GM19240 (cell line): Measurements from ENCODE around the gene CYP2J2.
"Not testable (repeated sequence)": the region's sequence is repeated elsewhere in the genome, so short reads cannot be mapped to it uniquely, and the experiment has no call there.

ENCODE experiments used
- DNase-seq: peaks from one replicate; pipeline ENCODE4 v3.0.0; 2011; ENCODE audit warnings: low spot score; ENCODE audit not compliant: insufficient read length

The CYP2J2 gene

DNA sequence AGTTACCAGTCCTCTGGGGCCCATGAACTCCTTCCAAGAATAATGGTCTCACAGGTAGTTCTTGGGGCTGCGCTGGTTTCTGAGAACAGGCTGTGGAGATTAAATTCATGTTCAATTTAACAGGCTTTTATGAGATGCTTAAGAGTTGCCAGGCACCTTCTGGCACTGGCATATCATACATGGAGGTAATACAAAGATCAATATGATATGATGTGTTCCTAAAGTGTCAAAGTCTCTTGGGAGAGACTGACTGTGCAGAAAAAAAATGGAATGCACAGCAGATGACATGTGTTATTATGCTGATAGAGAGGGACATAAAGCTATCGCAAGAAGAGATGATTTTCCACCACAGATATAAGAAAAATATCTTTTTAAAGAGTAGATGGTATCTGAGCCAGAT, 6.8 kb downstream of the CYP2J2 start:
- DNase-seq = no peak

GRCh38 chr1:59917785-59918180, 8.8 kb downstream of the CYP2J2 start:
- DNase-seq = no peak

DNA sequence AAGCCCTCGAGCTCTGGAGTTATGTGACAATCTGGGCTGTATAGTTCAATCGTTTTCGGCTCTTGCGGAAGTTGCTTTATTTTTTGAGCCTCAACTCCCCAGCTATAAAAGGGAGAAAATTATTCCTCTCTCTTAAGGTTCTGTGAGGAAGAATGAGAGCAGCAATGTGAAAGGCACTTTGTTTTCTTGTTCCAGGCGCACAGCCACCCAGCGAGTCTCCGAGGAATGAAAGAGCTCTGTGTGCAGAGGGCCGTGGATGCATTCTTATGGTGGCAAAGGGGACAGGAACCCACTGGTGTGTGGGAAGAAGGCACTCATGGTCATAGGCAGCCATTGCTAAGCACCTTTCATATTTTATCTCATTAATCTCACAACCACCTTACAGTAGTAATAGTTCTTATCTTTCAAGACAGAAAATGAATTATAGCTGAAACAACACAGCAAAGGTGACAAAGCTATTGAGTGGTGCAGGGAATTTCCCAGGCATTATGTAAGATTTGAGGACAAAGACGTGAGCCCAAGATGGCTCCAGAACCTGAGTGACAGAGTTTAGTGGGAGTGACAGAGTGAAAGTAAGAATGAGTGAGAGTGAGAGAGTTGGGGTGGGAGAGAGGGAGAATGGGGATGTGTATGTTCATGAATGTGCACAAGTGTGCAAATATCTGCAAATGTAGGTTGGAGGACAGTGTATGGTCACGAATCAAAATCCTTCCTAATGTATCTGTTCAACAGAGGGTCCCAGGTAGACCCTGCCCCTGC, 9.4 kb downstream of the CYP2J2 start:
- no peak for DNase-seq

DNA sequence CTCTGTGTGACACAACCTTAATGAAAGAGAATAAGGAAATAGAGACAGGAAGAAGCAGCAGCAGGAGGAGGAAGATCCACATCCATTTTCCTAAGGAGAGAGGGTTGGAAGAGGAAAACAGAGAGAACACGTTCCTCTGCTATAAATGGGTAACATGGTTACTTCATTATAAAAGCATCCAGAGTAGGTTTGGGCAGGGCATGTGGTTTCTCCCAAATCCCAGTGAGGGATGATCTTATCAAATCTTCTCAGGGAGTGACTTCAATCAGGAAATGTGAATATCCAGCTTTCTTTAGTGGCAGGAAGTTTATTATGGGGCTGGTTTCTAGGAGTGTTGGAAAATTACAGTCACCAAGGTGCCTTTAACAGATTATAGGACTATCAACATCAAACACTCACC, 11.1 kb downstream of the CYP2J2 start:
- DNase-seq = no peak

DNA sequence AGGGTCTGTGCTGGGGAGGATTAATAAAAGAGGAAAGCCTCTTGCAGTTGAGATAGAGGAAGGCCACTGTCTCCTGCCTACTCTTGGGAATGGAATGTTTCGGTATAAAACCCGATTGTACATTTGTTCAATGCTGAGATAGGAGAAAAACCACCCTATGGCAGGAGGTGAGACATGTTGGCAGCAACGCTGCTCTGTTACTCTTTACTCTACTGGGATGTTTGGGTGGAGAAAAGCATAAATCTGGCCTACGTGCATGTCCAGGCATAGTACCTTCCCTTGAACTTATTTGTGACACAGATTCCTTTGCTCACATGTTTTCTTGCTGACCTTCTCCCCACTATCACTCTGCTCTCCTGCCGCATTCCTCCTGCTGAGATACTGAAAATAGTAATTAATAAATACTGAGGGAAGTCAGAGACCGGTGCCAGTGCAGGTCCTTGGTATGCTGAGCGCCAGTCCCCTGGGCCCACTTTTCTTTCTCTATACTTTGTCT, 11.7 kb downstream of the CYP2J2 start:
- DNase-seq = not testable (repeated sequence)

- DNase-seq = no peak
Observed at GRCh38 chr1:59908682-59909081, 17.9 kb downstream of the CYP2J2 start.

GRCh38 chr1:59908084-59908483, 18.5 kb downstream of the CYP2J2 start:
- no peak for DNase-seq

DNA sequence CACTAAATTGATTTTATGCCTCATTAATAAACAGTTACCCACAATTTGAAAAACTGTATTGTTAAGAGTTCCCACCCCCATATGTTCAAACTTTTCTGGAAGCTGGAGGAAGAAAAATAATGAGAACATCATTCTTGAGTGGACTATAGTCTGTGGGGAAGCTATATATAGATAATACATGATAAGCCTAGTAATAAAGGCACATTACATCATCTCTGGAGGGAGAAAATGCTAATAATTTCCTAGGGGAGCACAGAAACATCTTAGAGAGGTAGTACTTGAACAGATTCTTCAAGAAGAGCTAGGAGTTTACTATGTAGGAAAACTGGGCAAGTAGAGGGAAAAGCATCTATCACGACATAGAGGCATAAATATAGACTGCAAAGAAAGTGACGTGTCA, 19.6 kb downstream of the CYP2J2 start:
- no peak for DNase-seq

DNA sequence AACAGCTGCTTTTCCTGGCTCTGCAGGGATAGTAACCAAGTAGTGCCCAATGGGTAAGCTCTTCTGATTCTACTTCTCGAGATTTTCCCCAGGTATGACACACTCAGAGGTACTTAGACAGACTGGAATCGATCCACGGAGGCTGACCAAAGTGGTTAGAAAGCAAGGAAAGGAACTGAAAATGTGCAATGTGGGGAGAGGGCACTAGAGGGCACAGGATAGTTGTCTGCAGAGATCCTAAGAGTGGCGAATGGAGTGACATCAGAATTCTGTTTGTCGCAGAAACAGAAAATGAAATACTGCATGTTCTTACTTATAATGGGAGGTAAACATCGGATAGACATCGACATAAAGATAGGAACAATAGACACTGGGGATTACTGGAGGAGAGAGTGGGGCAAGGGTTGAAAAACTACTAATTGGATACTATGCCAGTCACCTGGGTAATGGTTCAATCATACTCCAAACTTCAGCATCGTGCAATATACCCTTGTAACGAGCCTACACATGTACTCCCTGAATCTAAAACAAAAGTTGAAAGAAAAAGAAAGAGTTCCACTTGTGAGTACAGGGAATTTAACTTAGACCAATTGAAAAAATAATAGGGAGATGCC, 23.3 kb downstream of the CYP2J2 start:
- DNase-seq = peak; percentile 5

GRCh38 chr1:59901770-59902388, 24.7 kb downstream of the CYP2J2 start:
- DNase-seq = no peak

DNA sequence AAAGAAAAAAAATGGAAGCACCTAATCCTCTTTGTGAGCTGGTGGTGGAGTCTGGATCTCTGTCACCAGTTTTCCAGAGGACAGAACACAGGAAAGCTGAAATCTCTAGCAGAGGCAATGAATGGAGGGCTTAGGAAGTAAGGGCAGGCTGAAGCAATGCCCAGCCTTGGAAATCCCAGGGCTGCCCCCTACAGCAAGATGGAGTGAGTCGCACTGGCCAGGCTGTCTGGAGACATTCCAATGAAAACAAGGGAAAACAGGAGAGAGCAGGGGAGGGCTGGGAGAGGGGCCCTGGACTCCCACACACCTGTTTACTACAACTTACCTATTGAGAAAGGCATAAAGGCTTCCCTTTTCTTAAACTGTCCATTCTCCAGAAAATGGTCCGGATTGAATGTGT, 25.9 kb downstream of the CYP2J2 start:
- DNase-seq = no peak

DNA sequence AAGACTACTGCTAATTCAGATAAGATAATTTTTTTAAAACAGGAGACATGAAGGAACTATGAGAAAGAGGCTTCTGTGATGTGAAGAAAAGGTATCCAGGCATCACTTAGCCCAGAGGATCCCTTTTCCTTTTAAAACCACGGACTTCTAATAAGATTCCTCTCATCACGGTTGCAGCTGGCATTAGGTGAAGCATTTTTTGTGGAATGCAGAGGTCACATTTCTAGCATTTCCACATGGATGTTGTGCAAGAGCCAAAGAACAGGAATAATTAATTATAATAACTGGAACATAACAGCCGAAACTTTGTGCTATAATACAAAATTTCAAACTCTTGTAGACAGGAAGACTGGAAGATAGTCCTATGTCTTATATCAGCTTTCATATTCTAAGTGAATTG, 27.6 kb downstream of the CYP2J2 start:
- no peak for DNase-seq

GRCh38 chr1:59897165-59897564, 29.4 kb downstream of the CYP2J2 start:
- DNase-seq = no peak

DNA sequence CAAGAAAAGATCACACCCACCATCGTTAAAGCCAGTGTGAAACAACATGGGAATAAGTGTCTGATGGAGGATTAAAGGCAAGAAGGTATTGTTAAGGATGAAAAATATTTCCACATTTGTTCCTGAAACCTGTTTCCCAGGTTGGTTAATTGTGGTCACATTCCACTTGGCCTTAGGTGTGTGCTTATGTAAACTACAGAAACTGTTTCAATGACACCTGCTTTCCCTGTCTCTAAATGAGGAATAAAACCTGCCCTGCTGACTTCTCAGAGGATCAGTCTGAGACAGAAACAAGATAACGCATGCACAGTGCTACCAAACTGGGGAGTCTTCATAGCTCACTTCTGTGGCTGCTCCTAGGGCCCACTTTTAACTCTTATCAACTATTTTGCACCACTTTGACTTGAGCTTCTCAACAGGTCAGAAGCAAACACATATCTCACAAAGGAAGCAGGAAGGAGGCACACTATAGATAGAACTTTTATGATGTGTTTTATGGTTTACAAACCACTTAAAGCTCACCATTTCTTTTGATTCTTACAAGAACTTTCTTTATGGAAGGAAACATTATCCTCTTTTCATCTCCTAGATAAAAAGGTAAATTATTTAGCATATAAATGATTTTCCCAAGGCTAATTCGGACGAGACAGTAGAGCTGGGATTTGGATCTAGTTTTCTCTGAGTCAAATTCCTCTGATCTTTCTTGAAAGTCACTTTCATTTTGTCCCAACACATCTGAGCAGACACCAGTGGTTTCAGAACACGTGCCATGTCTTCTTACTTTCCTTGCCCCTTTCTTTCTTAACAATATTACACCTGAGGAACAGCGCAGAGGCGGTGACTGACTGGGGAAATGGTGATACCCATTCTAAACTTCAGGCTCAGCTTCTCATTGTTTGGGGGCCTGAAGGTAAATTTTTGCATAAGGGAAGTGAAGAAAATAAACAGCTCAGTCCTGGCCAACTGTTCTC, 33.4 kb downstream of the CYP2J2 start:
- no peak for DNase-seq

DNA sequence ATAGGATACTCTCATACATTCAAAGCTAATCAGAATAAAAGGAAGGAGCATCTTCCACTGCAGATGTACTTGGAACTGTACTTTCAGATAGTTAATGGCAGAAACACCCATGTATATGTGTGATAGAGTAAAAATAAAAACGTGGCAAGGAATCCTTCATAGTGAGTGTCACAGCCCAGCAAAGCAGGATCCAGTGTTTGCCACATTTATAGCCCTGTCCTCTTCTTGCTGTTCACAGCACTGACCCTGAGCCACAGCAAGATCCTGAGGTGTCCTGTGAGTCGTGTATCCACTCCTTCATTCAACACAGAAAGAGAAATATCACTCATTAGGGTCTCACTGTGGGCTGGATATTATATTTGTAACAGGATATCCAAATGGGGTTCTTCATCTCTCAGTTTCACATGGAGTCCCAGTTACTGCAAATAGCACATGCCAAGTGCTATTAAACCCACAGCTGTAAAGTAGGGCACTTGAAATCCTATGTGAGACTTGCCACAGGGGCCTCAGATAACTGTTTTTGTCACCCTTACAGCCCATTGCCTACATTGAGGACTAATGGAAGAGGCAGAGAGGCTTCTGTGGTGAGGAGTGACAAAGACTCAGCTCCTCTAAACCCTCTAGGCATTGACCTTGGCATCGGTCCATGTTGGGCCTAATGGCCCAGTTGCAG, 41.3 kb downstream of the CYP2J2 start:
- no peak for DNase-seq

DNA sequence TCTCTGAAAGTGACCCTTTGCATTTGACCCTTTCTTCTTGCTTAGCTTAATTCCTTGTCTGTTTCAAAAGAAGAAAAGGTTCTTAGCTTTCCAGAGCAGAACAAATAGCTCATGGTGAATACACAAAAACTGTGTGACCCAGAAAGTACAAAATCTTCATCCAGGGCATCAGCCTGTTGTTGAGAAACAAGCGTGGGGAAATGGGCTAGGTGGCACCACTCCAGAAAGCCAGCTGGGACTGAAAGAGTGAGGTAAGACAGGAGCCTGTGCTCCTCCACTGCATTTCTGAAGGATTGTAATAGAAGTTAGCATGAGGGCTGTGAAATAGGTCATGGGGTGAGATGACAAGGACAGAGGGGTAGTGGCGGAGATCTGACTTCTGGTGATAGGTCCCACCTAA, 45.8 kb downstream of the CYP2J2 start:
- no peak for DNase-seq

DNA sequence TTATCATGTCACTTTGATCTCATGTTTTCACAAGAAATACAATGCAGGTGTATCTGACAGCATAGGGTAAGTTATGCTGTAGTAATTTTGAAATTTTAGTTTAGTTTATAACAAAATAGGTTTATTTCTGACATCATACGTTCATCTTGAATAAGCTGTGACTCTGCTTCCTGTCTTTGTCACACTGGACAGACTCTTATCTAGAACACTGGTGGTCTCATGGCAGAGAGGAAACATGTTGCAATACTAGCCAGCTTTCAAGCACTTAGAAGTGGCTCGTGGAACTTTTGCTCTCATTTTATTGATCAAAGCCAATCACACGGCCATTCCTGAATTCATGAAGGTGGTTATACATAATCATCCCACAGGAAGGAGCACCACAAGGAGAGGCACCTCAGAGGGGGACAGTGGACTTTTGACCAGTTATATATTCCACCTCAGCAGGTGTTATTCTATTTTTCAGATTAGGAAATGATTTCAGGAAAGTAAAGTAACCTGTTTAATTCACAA, 46.5 kb downstream of the CYP2J2 start:
- DNase-seq = no peak

DNA sequence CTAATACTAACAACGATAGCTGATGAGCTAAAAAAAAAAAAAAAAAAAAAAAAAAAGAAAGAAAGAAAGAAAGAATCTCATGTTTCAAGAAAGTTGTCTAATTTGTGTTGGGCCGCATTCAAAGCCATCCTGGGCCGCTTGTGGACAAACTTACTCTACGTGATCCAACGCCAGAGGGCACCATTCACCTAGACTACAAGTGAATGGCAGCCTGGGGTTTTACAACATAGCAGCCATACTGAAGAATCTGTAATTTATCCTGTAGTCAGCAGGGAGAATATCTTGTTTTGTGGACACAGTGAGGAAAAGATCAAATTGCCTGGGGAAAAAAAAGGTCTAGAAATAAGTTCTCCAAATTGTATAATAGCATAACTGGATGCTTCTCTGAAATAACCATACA, 47.0 kb downstream of the CYP2J2 start:
- DNase-seq = no peak

- DNase-seq = no peak
Observed at GRCh38 chr1:59878370-59878769, 48.2 kb downstream of the CYP2J2 start.

GRCh38 chr1:59877108-59877682, 49.4 kb downstream of the CYP2J2 start:
- DNase-seq = no peak
